ENCODE measurements around the gene ZC3H8.
A peak's percentile ranks its signal among the peaks of the same experiment; 100 is the strongest.

The ZC3H8 gene

GRCh38 chr2:112259509-112260294 lies 4.9 kb upstream of the ZC3H8 start:
- Histone ChIP-seq H3K27me3 (ENCODE audit: insufficient read depth, low read length, poor library complexity, severe bottlenecking) (no peaks in the 10 kb centered on the region), H3K9ac (ENCODE audit: low read depth, low read length, poor library complexity, severe bottlenecking) (peak overlapping the region; percentile 60), H3K4me3 (ENCODE audit: low read length, poor library complexity, severe bottlenecking) (peak overlapping the region; percentile 56), H3F3A (ENCODE audit: low read depth) (no peaks in the 10 kb centered on the region), H3K4me2 (ENCODE audit: low read depth, low read length, poor library complexity, severe bottlenecking) (peak overlapping the region; percentile 74), H3K79me2 (ENCODE audit: insufficient read depth, low read length) (no peaks in the 10 kb centered on the region), H4K20me1 (ENCODE audit: insufficient read depth, low read length, poor library complexity, severe bottlenecking) (no peaks in the 10 kb centered on the region), H3K36me3 (ENCODE audit: insufficient read depth, low read length) (no peaks in the 10 kb centered on the region), H3K9me3 (ENCODE audit: insufficient read depth, low read depth, low read length) (peaks cover 10% of the 10 kb centered on the region; the same call in 1 of the 2 replicates), H3K4me1 (ENCODE audit: insufficient read depth, low read length, poor library complexity, severe bottlenecking) (peaks cover 10% of the 10 kb centered on the region), H3K9me2 (replicated peaks; ENCODE audit: low read depth, low read length) (no peaks in the 10 kb centered on the region), H2AFZ (ENCODE audit: low read length) (peak overlapping the region; percentile 100)
- TF ChIP-seq EZH2phosphoT487 (IDR thresholded peaks at IDR 0.05; ENCODE audit: borderline replicate concordance) (no peak), CTCF (conservative IDR thresholded peaks at IDR 0.05; ENCODE audit: low read length) (peak; percentile 98)

- Histone ChIP-seq H3K4me2 (ENCODE audit: low read depth, low read length, poor library complexity, severe bottlenecking) (no peak overlapping the region), H3K79me2 (ENCODE audit: insufficient read depth, low read length) (peaks cover 18% of the 10 kb centered on the region)
These were observed 2.7 kb upstream of the ZC3H8 start for GRCh38 chr2:112257575-112257974.

GRCh38 chr2:112256654-112257053 lies 1.8 kb upstream of the ZC3H8 start:
- Histone ChIP-seq H3K79me2 (ENCODE audit: insufficient read depth, low read length) (peaks cover 23% of the 10 kb centered on the region), H3K9ac (ENCODE audit: low read depth, low read length, poor library complexity, severe bottlenecking) (no peak overlapping the region), H2AFZ (ENCODE audit: low read length) (no peak overlapping the region), H3K27me3 (ENCODE audit: insufficient read depth, low read length, poor library complexity, severe bottlenecking) (no peaks in the 10 kb centered on the region), H3K9me2 (replicated peaks; ENCODE audit: low read depth, low read length) (no peaks in the 10 kb centered on the region), H3K9me3 (ENCODE audit: insufficient read depth, low read depth, low read length) (no peaks in the 10 kb centered on the region), H3F3A (ENCODE audit: low read depth) (no peaks in the 10 kb centered on the region), H4K20me1 (ENCODE audit: insufficient read depth, low read length, poor library complexity, severe bottlenecking) (no peaks in the 10 kb centered on the region), H3K4me1 (ENCODE audit: insufficient read depth, low read length, poor library complexity, severe bottlenecking) (peaks cover 31% of the 10 kb centered on the region), H3K4me2 (ENCODE audit: low read depth, low read length, poor library complexity, severe bottlenecking) (no peak overlapping the region), H3K4me3 (ENCODE audit: low read length, poor library complexity, severe bottlenecking) (no peak overlapping the region), H3K36me3 (ENCODE audit: insufficient read depth, low read length) (no peaks in the 10 kb centered on the region)
- no peak for TF ChIP-seq CTCF (conservative IDR thresholded peaks at IDR 0.05; ENCODE audit: low read length)

More at GRCh38 chr2:112257575-112257974, 2.7 kb upstream of the ZC3H8 start:
- H3K4me3 ChIP-seq (ENCODE audit: low read length, poor library complexity, severe bottlenecking) = no peak overlapping the region
- no peak for TF ChIP-seq EZH2phosphoT487 (IDR thresholded peaks at IDR 0.05; ENCODE audit: borderline replicate concordance)
- TF ChIP-seq CTCF (conservative IDR thresholded peaks at IDR 0.05; ENCODE audit: low read length) = no peak
- peaks cover 24% of the 10 kb centered on the region for H3K4me1 ChIP-seq (ENCODE audit: insufficient read depth, low read length, poor library complexity, severe bottlenecking)
- H3K9ac ChIP-seq (ENCODE audit: low read depth, low read length, poor library complexity, severe bottlenecking) = no peak overlapping the region
- no peaks in the 10 kb centered on the region for H4K20me1 ChIP-seq (ENCODE audit: insufficient read depth, low read length, poor library complexity, severe bottlenecking)
- no peaks in the 10 kb centered on the region for H3F3A ChIP-seq (ENCODE audit: low read depth)
- H3K36me3 ChIP-seq (ENCODE audit: insufficient read depth, low read length) = no peaks in the 10 kb centered on the region
- H3K9me3 ChIP-seq (ENCODE audit: insufficient read depth, low read depth, low read length) = 0 out of 2 replicates have a peak, but pooled peaks cover 6% of the 10 kb centered on the region
- no peaks in the 10 kb centered on the region for H3K9me2 ChIP-seq (replicated peaks; ENCODE audit: low read depth, low read length)
- no peaks in the 10 kb centered on the region for H3K27me3 ChIP-seq (ENCODE audit: insufficient read depth, low read length, poor library complexity, severe bottlenecking)
- no peak overlapping the region for H2AFZ ChIP-seq (ENCODE audit: low read length)

Data from Loucy (cell line).